A549 (cell line): ENCODE results near the gene ADARB2. TPM values are rescaled to one million over a fixed set of nuclear protein-coding genes. Genes with fewer than 3 reads are reported as not detected.

Source experiments
- ATAC-seq, 2 experiments: fragments of 200-7000 bp in 1 of 2; fragments of >200 bp in 1 of 2; cut with Nextera tagmentation in 1 of 2; cut with Tn5 transposase in 1 of 2; 3 replicates each; pipeline versions ENCODE4 v1.8.0 to v1.9.1; 2018 to 2020; ENCODE audit warnings: mild to moderate bottlenecking in 1 of 2, moderate library complexity in 1 of 2
- CTCF ChIA-PET: fragments of 300-600 bp; sonication (Branson Sonifier 250); formaldehyde crosslinking; extraction: SDS; loops from one replicate; lab custom pipeline; 2021; ENCODE audit warnings: antibody characterized with exemption, inconsistent platforms; lab: Yijun Ruan, JAX
- POLR2A ChIA-PET: fragments of 350-600 bp; formaldehyde crosslinking; extraction: SDS; loops from one replicate; lab custom pipeline; 2021; ENCODE audit warnings: antibody characterized with exemption, inconsistent platforms; lab: Yijun Ruan, JAX
- DNase-seq, 2 experiments: peaks; one replicate each; pipeline versions ENCODE4 v3.0.0 to v3.0.0-alpha.2; 2011 to 2016; ENCODE audit warnings: low read depth in 1 of 2, low spot score in 1 of 2
- FAIRE-seq: peaks from 2 replicates; lab custom pipeline; 2011; peaks lifted over from hg19 to GRCh38; lab: Jason Lieb, UNC
- H3K27ac ChIP-seq, 2 experiments: fragments of >200 bp; sonication (Bioruptor Twin); formaldehyde crosslinking; 3 replicates each; pipeline ENCODE4 v1.5.1; 2016 to 2017
- H3K4me1 ChIP-seq: fragments of >200 bp; sonication (Bioruptor Twin); formaldehyde crosslinking; 3 replicates; pipeline ENCODE4 v1.6.1; 2016
- H3K4me2 ChIP-seq: fragments of >200 bp; sonication (Bioruptor Twin); formaldehyde crosslinking; 3 replicates; pipeline ENCODE4 v1.6.1; 2016
- H3K4me3 ChIP-seq: fragments of >200 bp; sonication (Bioruptor Twin); formaldehyde crosslinking; 3 replicates; pipeline ENCODE4 v1.5.1; 2016
- H3K9me3 ChIP-seq: fragments of >200 bp; sonication (Bioruptor Twin); formaldehyde crosslinking; 3 replicates; pipeline ENCODE4 v1.6.1; 2016
- BHLHE40 ChIP-seq: IDR thresholded peaks from 2 replicates; pipeline ENCODE4 v1.6.1; 2012; ENCODE audit warnings: low read depth, low read length, inconsistent platforms
- CBX8 ChIP-seq: fragments of 200-600 bp; sonication (generic); IDR thresholded peaks from 2 replicates; pipeline ENCODE4 v1.6.1; 2016
- CHD2 ChIP-seq: fragments of 150-350 bp; IDR thresholded peaks from 2 replicates; pipeline ENCODE4 v1.6.1; 2014; ENCODE audit warnings: low read length; ENCODE audit not compliant: partially characterized antibody
- CHD4 ChIP-seq: fragments of 200-600 bp; sonication (generic); IDR thresholded peaks from 2 replicates; pipeline ENCODE4 v1.6.1; 2016; ENCODE audit warnings: antibody characterized with exemption, mild to moderate bottlenecking, borderline replicate concordance
- EHMT2 ChIP-seq: fragments of 200-600 bp; sonication (generic); IDR thresholded peaks from 2 replicates; pipeline ENCODE4 v1.6.1; 2016; ENCODE audit warnings: antibody characterized with exemption, low read depth, mild to moderate bottlenecking, moderate library complexity
- EP300 ChIP-seq, 2 experiments: fragments of >200 bp; sonication (Bioruptor Twin); formaldehyde crosslinking; IDR thresholded peaks; 2 replicates in 1 of 2; 3 replicates in 1 of 2; pipeline ENCODE4 v1.6.1; 2016 to 2017
- ESRRA ChIP-seq: fragments of 150-350 bp; IDR thresholded peaks from 2 replicates; pipeline ENCODE4 v1.6.1; 2014; ENCODE audit warnings: mild to moderate bottlenecking, low read length, borderline replicate concordance
- HOXB13 ChIP-seq: fragments of 250-450 bp; sonication (Bioruptor Pico); IDR thresholded peaks from 2 replicates; pipeline ENCODE4 v1.5.0; 2020; ENCODE audit warnings: low read depth, mild to moderate bottlenecking, moderate library complexity
- HOXB5 ChIP-seq: fragments of 250-450 bp; sonication (Bioruptor Pico); IDR thresholded peaks from 2 replicates; pipeline ENCODE4 v1.5.0; 2020; ENCODE audit warnings: mild to moderate bottlenecking, moderate library complexity
- JUNB ChIP-seq: fragments of >200 bp; sonication (Bioruptor Twin); formaldehyde crosslinking; IDR thresholded peaks from 2 replicates; pipeline ENCODE4 v1.6.1; 2016
- KDM1A ChIP-seq: fragments of 200-600 bp; sonication (generic); IDR thresholded peaks from 2 replicates; pipeline ENCODE4 v1.6.1; 2016; ENCODE audit warnings: low read depth, mild to moderate bottlenecking
- KDM5A ChIP-seq: fragments of 200-600 bp; sonication (generic); IDR thresholded peaks from 2 replicates; pipeline ENCODE4 v1.6.1; 2016; ENCODE audit warnings: antibody characterized with exemption, mild to moderate bottlenecking
- NFE2L2 ChIP-seq: fragments of 150-350 bp; conservative IDR thresholded peaks from 2 replicates; pipeline ENCODE4 v1.6.1; 2014; ENCODE audit warnings: low read length
- NPAS2 ChIP-seq: fragments of 250-450 bp; sonication (Bioruptor Pico); IDR thresholded peaks from 2 replicates; pipeline ENCODE4 v1.8.0; 2022; ENCODE audit warnings: mild to moderate bottlenecking, moderate library complexity, borderline replicate concordance
- NR3C1 ChIP-seq: fragments of >200 bp; sonication (Bioruptor Twin); formaldehyde crosslinking; IDR thresholded peaks from 3 replicates; pipeline ENCODE4 v1.6.1; 2017
- PHF8 ChIP-seq: fragments of 200-600 bp; sonication (generic); IDR thresholded peaks from 2 replicates; pipeline ENCODE4 v1.6.1; 2016; ENCODE audit warnings: low read depth, mild to moderate bottlenecking, antibody characterized with exemption, moderate library complexity, borderline replicate concordance
- RAD21 ChIP-seq, 2 experiments: fragments of >200 bp in 1 of 2; sonication (Bioruptor Twin) in 1 of 2; formaldehyde crosslinking in 1 of 2; IDR thresholded peaks in 1 of 2; conservative IDR thresholded peaks in 1 of 2; 2 replicates in 1 of 2; 3 replicates in 1 of 2; pipeline ENCODE4 v1.6.1; 2012 to 2018; ENCODE audit warnings: inconsistent platforms in 1 of 2
- SMC3 ChIP-seq: fragments of >200 bp; sonication (Bioruptor Twin); formaldehyde crosslinking; IDR thresholded peaks from 3 replicates; pipeline ENCODE4 v1.6.1; 2018; ENCODE audit warnings: inconsistent platforms
- SREBF2 ChIP-seq: fragments of 450-650 bp; IDR thresholded peaks from 2 replicates; pipeline ENCODE4 v1.6.1; 2014; ENCODE audit warnings: mild to moderate bottlenecking, moderate library complexity
- WGBS: methylation state at CpG from one replicate; pipeline ENCODE4 v1.1.6; 2017; ENCODE audit errors: missing lambda C conversion rate; 5-methylcytosine and 5-hydroxymethylcytosine counted together
- polyA plus RNA-seq, 4 experiments: library from polyadenylated mRNA; depleted of rRNA in 3 of 4; stranded (reverse); fragments of >200 nt; fragmentation: RNase III in 1 of 4; extraction: RNeasy Plus Mini Kit Qiagen cat#74134 plus additional on column Dnase treatment in 1 of 4; gene quantifications; 2 replicates in 3 of 4; 3 replicates in 1 of 4; pipeline ENCODE4 v1.2.3, GENCODE V29; 2011 to 2017
- TF ChIP-seq, protein P1 (sequence below): fragments of >200 bp; sonication (Bioruptor Twin); formaldehyde crosslinking; IDR thresholded peaks from 2 replicates; pipeline ENCODE4 v1.6.1; 2016
- TF ChIP-seq, protein P2 (sequence below): IDR thresholded peaks from 2 replicates; pipeline ENCODE4 v1.6.1; 2012
- TF ChIP-seq, protein P3 (sequence below): IDR thresholded peaks from 2 replicates; pipeline ENCODE4 v1.6.1; 2012; ENCODE audit warnings: low read depth, borderline replicate concordance
- TF ChIP-seq, protein P4 (sequence below): fragments of 250-450 bp; sonication (Bioruptor Pico); IDR thresholded peaks from 2 replicates; pipeline ENCODE4 v1.5.0; 2021; ENCODE audit warnings: mild to moderate bottlenecking, moderate library complexity, borderline replicate concordance

Gene ADARB2
- polyA plus RNA-seq, 2 of the 4 experiments (the other 2 are of a cell fraction) = not detected

DNA sequence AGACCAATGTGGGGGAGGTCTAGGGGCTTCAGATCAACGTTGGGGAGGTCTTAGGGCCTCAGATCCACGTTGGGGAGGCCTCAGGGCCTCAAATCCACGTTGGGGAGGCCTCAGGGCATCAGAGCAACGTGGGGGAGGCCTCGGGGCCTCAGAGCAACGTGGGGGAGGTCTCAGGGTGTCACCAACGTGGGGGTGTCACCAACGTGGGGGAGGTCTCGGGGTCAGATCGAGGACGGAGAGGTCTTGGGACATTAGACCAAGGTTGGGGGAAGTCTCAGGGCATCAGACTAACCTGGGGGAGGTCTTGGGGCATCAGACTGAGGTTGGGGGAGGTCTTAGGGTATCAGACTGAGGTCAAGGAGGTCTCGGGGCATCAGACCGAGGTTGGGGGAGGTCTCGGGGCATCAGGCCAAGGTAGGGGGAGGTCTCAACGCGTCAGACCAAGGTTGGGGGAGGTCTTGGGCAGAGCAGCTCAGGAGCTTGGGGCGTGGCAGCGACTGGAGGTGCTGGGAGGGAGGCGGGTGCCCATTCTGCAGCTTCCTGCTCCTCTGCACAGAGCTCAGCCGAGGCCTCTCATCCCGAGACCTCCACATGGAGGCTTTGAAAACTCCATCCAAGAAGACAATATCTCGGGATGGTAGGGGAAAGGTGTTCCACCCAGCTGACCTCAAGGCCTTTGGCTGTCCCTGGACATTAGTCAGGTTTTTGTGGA lies 521.3 kb downstream of the ADARB2 start:
- no peak for ATAC-seq
- FAIRE-seq = no peak
- Histone ChIP-seq H3K27ac (no peak overlapping the region), H3K4me1 (no peaks in the 10 kb centered on the region), H3K4me2 (no peak overlapping the region), H3K4me3 (no peak overlapping the region), H3K9me3 (0 out of 3 replicates have a peak, but pooled peaks cover 2% of the 10 kb centered on the region)
- 22% methylated on average over 14 of the region's 22 CpGs for WGBS
- ChIA-PET CTCF (no interaction called here), POLR2A (no interaction called here)
- TF ChIP-seq, protein P1, sequence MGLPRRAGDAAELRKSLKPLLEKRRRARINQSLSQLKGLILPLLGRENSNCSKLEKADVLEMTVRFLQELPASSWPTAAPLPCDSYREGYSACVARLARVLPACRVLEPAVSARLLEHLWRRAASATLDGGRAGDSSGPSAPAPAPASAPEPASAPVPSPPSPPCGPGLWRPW = no peak
- no peak for TF ChIP-seq NR3C1
- DNase-seq = no peak

DNA sequence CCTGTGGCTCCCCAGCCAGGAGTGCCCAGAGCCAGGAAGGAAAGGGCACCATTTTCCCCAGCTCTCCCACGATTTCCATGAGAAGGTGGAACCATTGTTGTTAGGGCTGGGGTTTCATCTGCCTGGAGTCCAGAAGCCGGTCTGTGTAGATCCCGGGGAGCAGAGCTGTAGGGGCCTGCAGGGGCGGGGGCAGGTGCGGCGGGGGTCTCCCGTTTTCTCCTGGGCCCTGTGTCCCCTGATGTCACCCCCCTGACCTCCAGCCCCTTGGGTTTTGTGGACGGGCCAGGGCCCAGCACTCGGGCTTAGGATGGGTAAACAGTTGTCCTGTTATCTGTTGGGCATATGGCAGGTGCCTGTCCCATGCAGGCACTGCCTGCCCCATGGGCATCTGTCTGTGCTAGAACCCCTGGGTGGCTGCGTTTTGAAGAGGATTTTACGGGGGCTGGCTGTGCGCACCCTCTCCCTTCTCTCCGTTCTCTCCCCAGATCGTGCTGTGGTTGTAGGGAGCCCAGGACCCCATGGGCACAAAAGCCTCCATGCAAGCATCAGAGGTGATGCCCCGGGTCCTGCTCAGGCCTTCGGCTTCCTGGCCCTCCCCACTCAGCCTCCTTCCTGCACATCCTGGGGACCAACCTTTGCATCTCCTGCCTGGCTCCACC lies 522.3 kb downstream of the ADARB2 start:
- no peak for TF ChIP-seq SREBF2
- no peak for TF ChIP-seq HOXB13 (CRISPR knock-in tag)
- TF ChIP-seq ESRRA = no peak
- no peak for TF ChIP-seq NPAS2
- TF ChIP-seq, protein P2, sequence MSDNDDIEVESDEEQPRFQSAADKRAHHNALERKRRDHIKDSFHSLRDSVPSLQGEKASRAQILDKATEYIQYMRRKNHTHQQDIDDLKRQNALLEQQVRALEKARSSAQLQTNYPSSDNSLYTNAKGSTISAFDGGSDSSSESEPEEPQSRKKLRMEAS = no peak
- no peak for TF ChIP-seq CBX8
- no peak for TF ChIP-seq JUNB
- TF ChIP-seq, all 56 proteins: peak for 0
- ATAC-seq = no peak
- H3K9me3 ChIP-seq = 0 out of 3 replicates have a peak, but pooled peaks cover 2% of the 10 kb centered on the region
- no peak overlapping the region for H3K4me3 ChIP-seq
- CTCF ChIA-PET = no interaction called here
- DNase-seq = no peak
- no peaks in the 10 kb centered on the region for H3K4me1 ChIP-seq
- H3K27ac ChIP-seq = no peak overlapping the region
- H3K4me2 ChIP-seq = no peak overlapping the region
- no peak for FAIRE-seq
- POLR2A ChIA-PET = no interaction called here
- WGBS = 41% methylated on average over 6 of the region's 16 CpGs

DNA sequence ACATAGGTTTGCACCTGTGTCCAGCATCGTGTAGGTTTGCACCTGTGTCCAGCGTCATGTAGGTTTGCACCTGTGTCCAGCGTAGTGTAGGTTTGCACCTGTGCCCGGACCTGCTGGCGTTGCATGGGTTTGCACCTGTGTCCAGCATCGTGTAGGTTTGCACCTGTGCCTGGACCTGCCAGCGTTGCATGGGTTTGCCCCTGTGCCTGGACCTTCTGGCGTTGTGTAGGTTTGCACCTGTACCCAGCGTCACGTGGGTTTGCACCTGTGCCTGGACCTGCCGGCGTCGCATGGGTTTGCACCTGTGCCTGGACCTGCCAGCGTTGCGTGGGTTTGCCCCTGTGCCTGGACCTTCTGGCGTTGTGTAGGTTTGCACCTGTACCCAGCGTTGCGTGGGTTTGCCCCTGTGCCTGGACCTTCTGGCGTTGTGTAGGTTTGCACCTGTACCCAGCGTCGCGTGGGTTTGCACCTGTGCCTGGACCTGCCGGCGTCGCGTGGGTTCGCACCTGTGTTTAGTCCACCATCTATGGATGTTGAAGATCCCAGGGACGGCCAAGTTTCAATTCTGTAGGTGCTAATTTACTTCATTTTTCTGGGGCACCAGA lies 523.2 kb downstream of the ADARB2 start:
- CTCF ChIA-PET = no interaction called here
- POLR2A ChIA-PET = no interaction called here

More for the DNA sequence above, 523.2 kb downstream of the ADARB2 start:
- TF ChIP-seq PHF8 (no peak), SREBF2 (no peak), KDM5A (no peak), CHD2 (no peak), HOXB5 (CRISPR knock-in tag) (no peak), HOXB13 (CRISPR knock-in tag) (no peak), RAD21 (conservative IDR thresholded peaks at IDR 0.05 in 1 of 2, IDR thresholded peaks at IDR 0.05 in 1 of 2) (no peak), EP300 (IDR thresholded peaks at IDR 0.05) (no peak), EHMT2 (no peak), SMC3 (no peak), JUNB (no peak), CHD4 (no peak), KDM1A (no peak), BHLHE40 (no peak), NFE2L2 (no peak)
- TF ChIP-seq, protein P3, sequence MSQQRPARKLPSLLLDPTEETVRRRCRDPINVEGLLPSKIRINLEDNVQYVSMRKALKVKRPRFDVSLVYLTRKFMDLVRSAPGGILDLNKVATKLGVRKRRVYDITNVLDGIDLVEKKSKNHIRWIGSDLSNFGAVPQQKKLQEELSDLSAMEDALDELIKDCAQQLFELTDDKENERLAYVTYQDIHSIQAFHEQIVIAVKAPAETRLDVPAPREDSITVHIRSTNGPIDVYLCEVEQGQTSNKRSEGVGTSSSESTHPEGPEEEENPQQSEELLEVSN = no peak
- TF ChIP-seq, protein P4, sequence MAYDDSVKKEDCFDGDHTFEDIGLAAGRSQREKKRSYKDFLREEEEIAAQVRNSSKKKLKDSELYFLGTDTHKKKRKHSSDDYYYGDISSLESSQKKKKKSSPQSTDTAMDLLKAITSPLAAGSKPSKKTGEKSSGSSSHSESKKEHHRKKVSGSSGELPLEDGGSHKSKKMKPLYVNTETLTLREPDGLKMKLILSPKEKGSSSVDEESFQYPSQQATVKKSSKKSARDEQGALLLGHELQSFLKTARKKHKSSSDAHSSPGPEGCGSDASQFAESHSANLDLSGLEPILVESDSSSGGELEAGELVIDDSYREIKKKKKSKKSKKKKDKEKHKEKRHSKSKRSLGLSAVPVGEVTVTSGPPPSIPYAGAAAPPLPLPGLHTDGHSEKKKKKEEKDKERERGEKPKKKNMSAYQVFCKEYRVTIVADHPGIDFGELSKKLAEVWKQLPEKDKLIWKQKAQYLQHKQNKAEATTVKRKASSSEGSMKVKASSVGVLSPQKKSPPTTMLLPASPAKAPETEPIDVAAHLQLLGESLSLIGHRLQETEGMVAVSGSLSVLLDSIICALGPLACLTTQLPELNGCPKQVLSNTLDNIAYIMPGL (CRISPR knock-in tag) = no peak
- TF ChIP-seq, all 56 proteins: peak for 0
- Histone ChIP-seq H3K4me2 (no peak overlapping the region), H3K4me1 (no peaks in the 10 kb centered on the region), H3K9me3 (no peaks in the 10 kb centered on the region), H3K4me3 (no peak overlapping the region), H3K27ac (no peak overlapping the region)
- no peak for DNase-seq
- ATAC-seq = no peak
- 50% methylated on average over 15 of the region's 28 CpGs for WGBS
- no peak for FAIRE-seq
